Cerebellar nuclear complex (tissue), 1 donor: ENCODE measurements around the gene RHOT2.
"Not testable (repeated sequence)": the region's sequence is repeated elsewhere in the genome, so short reads cannot be mapped to it uniquely, and the experiment has no call there.

Experiments used
- DNase-seq, 2 experiments: peaks; one replicate each; lab custom pipeline; 2025; lab: John Stamatoyannopoulos, UW

RHOT2 gene

GRCh38 chr16:681746-682427, 14.0 kb downstream of the RHOT2 start:
- DNase-seq, result no peak

- DNase-seq, result no peak
These were observed 14.8 kb downstream of the RHOT2 start for GRCh38 chr16:682493-683395.

- no peak for DNase-seq
These were observed 15.6 kb downstream of the RHOT2 start for GRCh38 chr16:683396-684070.

GRCh38 chr16:684071-684794, 16.3 kb downstream of the RHOT2 start, which contains the start of gene JMJD8:
Gene JMJD8, minus strand, starts transcription at chr16:684334. Its CDS starts 15 bp downstream, at chr16:684319.
- peak; percentile 37 to 70 for DNase-seq

- DNase-seq, result no peak
These were observed 17.2 kb downstream of the RHOT2 start for GRCh38 chr16:684961-685696.

GRCh38 chr16:685967-686366, 18.0 kb downstream of the RHOT2 start:
- DNase-seq, result no peak

- DNase-seq, result no peak
These were observed 18.7 kb downstream of the RHOT2 start for GRCh38 chr16:686459-687260.

GRCh38 chr16:687499-687898, 19.6 kb downstream of the RHOT2 start:
- DNase-seq, result no peak

- DNase-seq, result no peak
These were observed 21.4 kb downstream of the RHOT2 start for GRCh38 chr16:689175-689897.

- DNase-seq, result not testable (repeated sequence)
These were observed 23.3 kb downstream of the RHOT2 start for GRCh38 chr16:691242-691641.

- no peak for DNase-seq
These were observed 24.6 kb downstream of the RHOT2 start for GRCh38 chr16:692356-693108.

GRCh38 chr16:693364-693763, 25.4 kb downstream of the RHOT2 start:
- DNase-seq, result no peak

- DNase-seq, result no peak
These were observed 25.8 kb downstream of the RHOT2 start for GRCh38 chr16:693766-694165.

- no peak for DNase-seq
These were observed 26.4 kb downstream of the RHOT2 start for GRCh38 chr16:694187-694862.

- no peak for DNase-seq
These were observed 27.0 kb downstream of the RHOT2 start for GRCh38 chr16:694863-695354.

GRCh38 chr16:695355-696089, 27.6 kb downstream of the RHOT2 start:
- no peak for DNase-seq

GRCh38 chr16:698911-699671, 31.2 kb downstream of the RHOT2 start:
- no peak for DNase-seq
